GM12872 (cell line): ENCODE results near the gene SNX3.

Source experiments
- CTCF ChIP-seq: IDR thresholded peaks from 3 replicates; pipeline ENCODE4 v1.5.1; 2011; ENCODE audit warnings: low read depth, mild to moderate bottlenecking, low read length, moderate library complexity; ENCODE audit not compliant: insufficient read depth

Gene SNX3

GRCh38 chr6:108253241-108253640, 7.6 kb downstream of the SNX3 start:
- no peak for TF ChIP-seq CTCF

GRCh38 chr6:108252055-108252454, 8.8 kb downstream of the SNX3 start:
- no peak for TF ChIP-seq CTCF

- no peak for TF ChIP-seq CTCF
These were observed 9.6 kb downstream of the SNX3 start for GRCh38 chr6:108251252-108251651.

- TF ChIP-seq CTCF, result peak; percentile 49; the same call in 2 of the 3 replicates
These were observed 10.5 kb downstream of the SNX3 start for GRCh38 chr6:108250240-108250866.

GRCh38 chr6:108247965-108248536, 12.8 kb downstream of the SNX3 start:
- no peak for TF ChIP-seq CTCF

GRCh38 chr6:108243836-108244235, 17.0 kb downstream of the SNX3 start:
- no peak for TF ChIP-seq CTCF

- TF ChIP-seq CTCF, result no peak
These were observed 18.1 kb downstream of the SNX3 start for GRCh38 chr6:108242721-108243120.
